ENCODE measurements around the gene NAT8L.

Gene NAT8L

DNA sequence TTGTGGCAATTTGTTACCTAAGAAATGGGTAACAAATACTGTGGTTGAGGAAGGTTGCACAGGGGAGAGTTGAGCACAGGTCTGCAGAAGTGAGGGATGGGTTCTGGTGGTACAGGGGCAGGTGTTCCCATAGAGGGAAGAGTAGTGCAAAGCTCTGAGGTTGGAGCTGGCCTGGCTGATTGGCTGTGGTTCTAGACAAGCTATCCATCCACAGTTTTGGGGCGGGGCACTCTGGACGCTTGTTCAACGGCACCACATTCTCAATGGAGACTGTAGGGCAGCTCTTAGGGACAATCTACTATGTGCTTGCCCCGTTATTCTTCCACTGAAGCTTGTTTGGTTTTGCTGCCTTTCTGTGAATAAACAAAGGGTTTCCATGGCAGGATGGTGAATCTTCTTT, 35.4 kb downstream of the NAT8L start:
- DNase-seq (ENCODE audit: extremely low spot score) = no peak
- ChIA-PET CTCF (interaction anchor here (0.9 kb wide), 1 partner anchor 9 kb away, joined by 3 read pairs; no protein-coding TSS in a partner anchor), POLR2A (no interaction called here)
- TF ChIP-seq CTCF (IDR thresholded peaks at IDR 0.05; ENCODE audit: control extremely low read depth, extremely low read depth, low read depth, missing control alignments) = no peak

DNA sequence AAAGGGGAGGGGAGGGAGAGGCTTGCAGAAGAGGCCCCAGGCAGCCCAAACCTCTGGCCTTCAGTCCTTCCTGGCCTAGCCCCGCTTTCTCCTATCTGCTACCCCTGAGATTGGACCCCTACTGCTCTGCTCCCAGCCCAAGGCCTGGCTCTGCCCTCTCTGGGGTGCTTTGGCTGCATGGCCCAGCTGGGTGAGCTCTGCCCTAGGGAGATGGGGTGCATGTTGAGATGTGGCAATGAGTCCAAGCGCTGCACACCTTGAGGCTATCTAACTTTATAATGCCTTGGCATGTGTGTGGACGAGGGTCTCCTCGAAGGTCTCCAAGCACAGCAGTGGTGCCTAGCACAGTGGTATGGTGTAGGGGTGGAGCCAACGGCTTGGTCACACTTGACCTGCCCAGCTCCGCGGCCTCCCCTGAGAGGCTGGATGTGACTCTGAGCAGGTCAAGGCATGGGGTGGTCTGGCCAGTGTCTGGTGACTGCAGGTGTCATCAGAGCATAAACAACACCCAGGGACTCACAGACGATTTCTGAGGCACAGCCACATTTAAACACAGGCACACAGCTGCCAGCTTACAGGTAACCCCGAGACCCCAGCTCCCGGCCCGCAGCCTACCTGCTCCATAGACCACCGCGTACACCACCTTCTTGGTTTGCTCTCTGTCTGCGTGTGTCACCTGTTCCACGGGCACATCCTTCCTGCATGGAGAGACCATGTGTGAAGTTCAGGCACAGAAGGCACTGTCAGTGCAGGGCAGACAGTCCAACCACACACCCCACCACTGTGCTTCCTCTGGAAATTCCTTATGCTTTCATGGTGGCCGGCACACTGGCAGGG, 36.3 kb downstream of the NAT8L start:
- ChIA-PET POLR2A (no interaction called here), CTCF (no interaction called here)
- no peak for DNase-seq (ENCODE audit: extremely low spot score)
- no peak for TF ChIP-seq CTCF (IDR thresholded peaks at IDR 0.05; ENCODE audit: control extremely low read depth, extremely low read depth, low read depth, missing control alignments)

DNA sequence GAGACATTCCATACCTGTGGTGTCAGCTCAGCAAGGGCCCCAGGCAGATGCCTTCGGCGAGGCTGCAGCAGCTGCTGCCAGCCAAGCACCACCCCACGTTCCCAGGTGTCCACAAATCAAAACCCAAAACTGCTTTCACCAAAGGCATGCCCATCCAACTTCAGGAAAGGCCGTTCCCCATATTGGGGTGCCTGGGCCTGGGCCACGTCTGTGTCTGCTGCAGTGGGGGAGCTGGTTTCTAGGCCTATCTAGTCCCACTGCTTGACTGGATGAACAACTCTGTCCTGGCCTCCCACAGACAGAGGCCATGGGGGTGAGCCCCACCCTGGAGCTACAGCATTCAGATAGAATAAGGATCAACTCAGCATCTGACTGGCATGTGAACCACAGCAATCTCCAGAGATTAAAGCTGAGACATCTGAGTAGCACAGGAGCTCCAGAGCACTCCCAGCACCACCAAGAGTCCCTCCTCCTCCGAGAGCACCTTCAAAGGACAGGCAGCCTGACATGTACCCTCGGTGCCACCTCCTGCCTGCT, 37.0 kb downstream of the NAT8L start:
- ChIA-PET CTCF (no interaction called here), POLR2A (no interaction called here)
- no peak for DNase-seq (ENCODE audit: extremely low spot score)
- no peak for TF ChIP-seq CTCF (IDR thresholded peaks at IDR 0.05; ENCODE audit: control extremely low read depth, extremely low read depth, low read depth, missing control alignments)

DNA sequence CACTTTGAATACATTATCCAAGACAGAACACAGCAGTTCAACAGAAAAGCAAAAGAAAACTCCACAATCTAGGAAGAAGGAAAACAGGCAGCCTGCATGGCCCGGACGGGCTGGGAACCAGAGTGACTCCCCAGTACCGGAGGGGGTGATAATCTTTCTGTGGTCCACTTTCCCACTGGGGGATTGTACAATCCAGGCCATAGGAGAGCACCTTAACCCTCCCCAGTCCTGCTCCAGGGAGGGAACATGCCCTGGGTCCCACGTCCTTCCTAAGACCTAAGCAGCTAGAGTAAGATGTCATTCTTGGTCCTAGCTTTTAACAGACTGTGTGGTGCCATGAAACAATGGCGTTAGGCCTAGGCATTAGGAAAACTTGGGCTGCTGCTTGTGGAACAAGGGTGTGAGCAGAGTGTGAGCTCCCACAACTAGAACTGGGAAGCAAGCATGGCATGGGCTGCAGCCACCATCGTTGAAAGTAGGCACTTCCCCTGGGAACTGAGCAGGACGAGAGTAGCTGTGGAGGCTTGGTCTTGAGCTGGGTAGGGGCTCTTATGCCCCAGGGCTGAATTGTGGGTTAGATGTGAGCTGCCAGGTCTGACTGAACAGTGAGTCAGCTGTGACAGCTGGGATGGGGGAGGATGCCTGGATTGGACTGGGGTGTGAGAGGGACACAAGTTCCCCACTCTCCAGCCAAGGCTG, 42.4 kb downstream of the NAT8L start:
- ChIA-PET CTCF (no interaction called here), POLR2A (no interaction called here)
- no peak for DNase-seq (ENCODE audit: extremely low spot score)
- no peak for TF ChIP-seq CTCF (IDR thresholded peaks at IDR 0.05; ENCODE audit: control extremely low read depth, extremely low read depth, low read depth, missing control alignments)

- TF ChIP-seq CTCF (IDR thresholded peaks at IDR 0.05; ENCODE audit: control extremely low read depth, extremely low read depth, low read depth, missing control alignments) = no peak
- CTCF ChIA-PET = no interaction called here
- no peak for DNase-seq (ENCODE audit: extremely low spot score)
- POLR2A ChIA-PET = no interaction called here
Observed at GRCh38 chr4:2102045-2102883, 43.1 kb downstream of the NAT8L start.

Data from GM10248 (cell line).